ENCODE measurements around the gene NEUROG3. TPM values are rescaled to one million over a fixed set of nuclear protein-coding genes. Genes with fewer than 3 reads are reported as not detected.
"Not testable (repeated sequence)": the region's sequence is repeated elsewhere in the genome, so short reads cannot be mapped to it uniquely, and the experiment has no call there.

The NEUROG3 gene
- total RNA-seq, 1 experiment from 2014 or later, result not detected

- intact Hi-C loops (cut with micrococcal nuclease), result no loop called here
- TF ChIP-seq, protein P1, sequence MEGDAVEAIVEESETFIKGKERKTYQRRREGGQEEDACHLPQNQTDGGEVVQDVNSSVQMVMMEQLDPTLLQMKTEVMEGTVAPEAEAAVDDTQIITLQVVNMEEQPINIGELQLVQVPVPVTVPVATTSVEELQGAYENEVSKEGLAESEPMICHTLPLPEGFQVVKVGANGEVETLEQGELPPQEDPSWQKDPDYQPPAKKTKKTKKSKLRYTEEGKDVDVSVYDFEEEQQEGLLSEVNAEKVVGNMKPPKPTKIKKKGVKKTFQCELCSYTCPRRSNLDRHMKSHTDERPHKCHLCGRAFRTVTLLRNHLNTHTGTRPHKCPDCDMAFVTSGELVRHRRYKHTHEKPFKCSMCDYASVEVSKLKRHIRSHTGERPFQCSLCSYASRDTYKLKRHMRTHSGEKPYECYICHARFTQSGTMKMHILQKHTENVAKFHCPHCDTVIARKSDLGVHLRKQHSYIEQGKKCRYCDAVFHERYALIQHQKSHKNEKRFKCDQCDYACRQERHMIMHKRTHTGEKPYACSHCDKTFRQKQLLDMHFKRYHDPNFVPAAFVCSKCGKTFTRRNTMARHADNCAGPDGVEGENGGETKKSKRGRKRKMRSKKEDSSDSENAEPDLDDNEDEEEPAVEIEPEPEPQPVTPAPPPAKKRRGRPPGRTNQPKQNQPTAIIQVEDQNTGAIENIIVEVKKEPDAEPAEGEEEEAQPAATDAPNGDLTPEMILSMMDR (IDR thresholded peaks at IDR 0.05; ENCODE audit: unreplicated experiment), result no peak
These were observed 31.8 kb downstream of the NEUROG3 start for GRCh38 chr10:69541463-69541862.

DNA sequence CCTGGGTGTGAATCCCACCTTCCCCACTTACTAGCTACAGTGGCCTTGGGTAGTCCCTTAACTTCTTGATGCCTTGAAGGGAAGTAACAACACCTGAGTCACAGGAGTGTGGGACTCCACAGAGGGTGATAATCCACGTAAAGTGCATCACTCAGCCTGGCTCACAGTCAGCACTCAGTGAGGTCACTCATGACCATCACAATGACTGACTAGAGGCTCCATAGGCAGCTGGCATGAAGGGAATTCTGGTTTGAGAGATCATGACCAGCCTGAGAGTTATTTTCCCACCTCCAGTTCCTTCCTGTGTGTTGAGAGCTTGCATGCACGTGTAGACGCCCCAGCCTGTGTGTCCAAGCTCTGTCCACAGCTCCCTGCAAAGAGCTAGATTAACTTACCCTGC, 34.8 kb downstream of the NEUROG3 start:
- ChIA-PET CTCF (interaction anchor here (1.3 kb wide), 1 partner anchor 100 kb away, joined by 9 read pairs; no protein-coding TSS in a partner anchor), POLR2A (no interaction called here)
- Mint-ChIP-seq H3K4me1 (ENCODE audit: insufficient read depth, unreplicated experiment) (no peaks in the 10 kb centered on the region), H3K9me3 (ENCODE audit: unreplicated experiment) (peaks cover 14% of the 10 kb centered on the region), H3K4me3 (ENCODE audit: unreplicated experiment) (no peak overlapping the region), H3K27ac (ENCODE audit: low read depth, unreplicated experiment) (no peak overlapping the region), H3K36me3 (ENCODE audit: insufficient read depth, unreplicated experiment) (no peaks in the 10 kb centered on the region), H3K27me3 (ENCODE audit: insufficient read depth, unreplicated experiment) (peaks cover 59% of the 10 kb centered on the region)
- no peak for DNase-seq (ENCODE audit: unreplicated experiment)
- BruUV-seq (replicated peaks), result no TSS peak
- TF ChIP-seq, protein P1 (IDR thresholded peaks at IDR 0.05; ENCODE audit: unreplicated experiment), result no peak
- intact Hi-C loops (cut with micrococcal nuclease), result no loop called here

More at GRCh38 chr10:69541463-69541862, 31.8 kb downstream of the NEUROG3 start:
- H3K27ac Mint-ChIP-seq (ENCODE audit: low read depth, unreplicated experiment), result no peak overlapping the region
- H3K9me3 Mint-ChIP-seq (ENCODE audit: unreplicated experiment), result peaks cover 17% of the 10 kb centered on the region
- CTCF ChIA-PET, result no interaction called here
- peaks cover 57% of the 10 kb centered on the region for H3K27me3 Mint-ChIP-seq (ENCODE audit: insufficient read depth, unreplicated experiment)
- H3K4me3 Mint-ChIP-seq (ENCODE audit: unreplicated experiment), result no peak overlapping the region
- H3K36me3 Mint-ChIP-seq (ENCODE audit: insufficient read depth, unreplicated experiment), result no peaks in the 10 kb centered on the region
- DNase-seq (ENCODE audit: unreplicated experiment), result no peak
- no peaks in the 10 kb centered on the region for H3K4me1 Mint-ChIP-seq (ENCODE audit: insufficient read depth, unreplicated experiment)
- POLR2A ChIA-PET, result no interaction called here
- BruUV-seq (replicated peaks), result no TSS peak

GRCh38 chr10:69537449-69537848, 35.8 kb downstream of the NEUROG3 start:
- ChIA-PET CTCF (no interaction called here), POLR2A (no interaction called here)
- no TSS peak for BruUV-seq (replicated peaks)
- peaks cover 64% of the 10 kb centered on the region for H3K27me3 Mint-ChIP-seq (ENCODE audit: insufficient read depth, unreplicated experiment)
- intact Hi-C loops (cut with micrococcal nuclease), result no loop called here
- TF ChIP-seq, protein P1 (IDR thresholded peaks at IDR 0.05; ENCODE audit: unreplicated experiment), result no peak
- peaks cover 16% of the 10 kb centered on the region for H3K9me3 Mint-ChIP-seq (ENCODE audit: unreplicated experiment)
- no peak for DNase-seq (ENCODE audit: unreplicated experiment)
- no peaks in the 10 kb centered on the region for H3K4me1 Mint-ChIP-seq (ENCODE audit: insufficient read depth, unreplicated experiment)
- no peaks in the 10 kb centered on the region for H3K36me3 Mint-ChIP-seq (ENCODE audit: insufficient read depth, unreplicated experiment)
- H3K4me3 Mint-ChIP-seq (ENCODE audit: unreplicated experiment), result no peak overlapping the region
- no peak overlapping the region for H3K27ac Mint-ChIP-seq (ENCODE audit: low read depth, unreplicated experiment)

DNA sequence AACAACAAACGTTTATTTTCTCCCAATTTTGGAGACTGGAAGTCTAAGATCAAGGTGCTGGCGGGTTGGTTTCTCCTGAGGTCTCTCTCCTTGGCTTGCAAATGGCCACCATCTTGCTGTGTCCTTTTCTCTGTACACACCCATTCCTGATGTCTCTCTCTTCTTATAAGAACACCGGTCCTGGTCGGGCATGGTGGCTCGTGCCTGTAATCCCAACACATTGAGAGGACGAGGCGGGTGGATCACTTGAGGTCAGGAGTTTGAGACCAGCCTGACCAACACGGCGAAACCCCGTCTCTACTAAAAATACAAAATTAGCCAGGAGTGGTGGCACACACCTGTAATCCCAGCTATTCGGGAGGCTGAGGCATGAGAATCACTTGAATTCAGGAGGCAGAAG, 36.7 kb downstream of the NEUROG3 start:
- POLR2A ChIA-PET, result not testable (repeated sequence)
- peaks cover 64% of the 10 kb centered on the region for H3K27me3 Mint-ChIP-seq (ENCODE audit: insufficient read depth, unreplicated experiment)

DNA sequence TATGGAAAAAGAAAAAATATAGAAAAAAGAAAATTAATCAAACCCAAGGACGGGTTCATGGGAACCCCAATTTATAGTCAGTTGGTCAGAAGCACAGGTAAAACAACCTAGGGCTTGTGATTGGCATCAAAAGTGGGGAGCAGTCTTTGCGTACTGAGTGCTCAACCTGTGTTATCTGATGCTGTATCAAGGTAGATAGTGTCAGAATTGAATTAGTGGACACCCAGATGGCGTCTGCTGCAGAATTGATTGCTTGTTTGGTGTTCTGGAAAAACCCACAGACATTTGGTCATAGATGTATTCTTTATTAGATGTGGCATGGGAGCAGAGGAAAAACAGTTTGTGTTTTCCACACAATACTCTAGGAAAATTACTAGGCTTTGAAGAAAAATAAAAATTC, 39.6 kb downstream of the NEUROG3 start:
- intact Hi-C loops (cut with micrococcal nuclease), result no loop called here
- ChIA-PET POLR2A (no interaction called here), CTCF (interaction anchor here (0.8 to 1.0 kb wide), 2 partner anchors 96 to 117 kb away, joined by 3 to 4 read pairs; no protein-coding TSS in a partner anchor)
- Mint-ChIP-seq H3K4me1 (ENCODE audit: insufficient read depth, unreplicated experiment) (no peaks in the 10 kb centered on the region), H3K4me3 (ENCODE audit: unreplicated experiment) (no peak overlapping the region), H3K9me3 (ENCODE audit: unreplicated experiment) (peaks cover 14% of the 10 kb centered on the region), H3K36me3 (ENCODE audit: insufficient read depth, unreplicated experiment) (no peaks in the 10 kb centered on the region), H3K27me3 (ENCODE audit: insufficient read depth, unreplicated experiment) (peaks cover 43% of the 10 kb centered on the region), H3K27ac (ENCODE audit: low read depth, unreplicated experiment) (no peak overlapping the region)
- BruUV-seq (replicated peaks), result no TSS peak
- TF ChIP-seq, protein P1 (IDR thresholded peaks at IDR 0.05; ENCODE audit: unreplicated experiment), result no peak
- DNase-seq (ENCODE audit: unreplicated experiment), result no peak

More for the DNA sequence above, 36.7 kb downstream of the NEUROG3 start:
- H3K27ac Mint-ChIP-seq (ENCODE audit: low read depth, unreplicated experiment); H3K4me3 Mint-ChIP-seq (ENCODE audit: unreplicated experiment); DNase-seq (ENCODE audit: unreplicated experiment); intact Hi-C loops (cut with micrococcal nuclease); H3K4me1 Mint-ChIP-seq (ENCODE audit: insufficient read depth, unreplicated experiment); H3K36me3 Mint-ChIP-seq (ENCODE audit: insufficient read depth, unreplicated experiment); CTCF ChIA-PET; BruUV-seq (replicated peaks): not testable (repeated sequence)
- H3K9me3 Mint-ChIP-seq (ENCODE audit: unreplicated experiment), result peaks cover 22% of the 10 kb centered on the region
